ENCODE results near the gene DUSP5. TPM values are rescaled to one million over a fixed set of nuclear protein-coding genes. Genes with fewer than 3 reads are reported as not detected.

DUSP5 gene
- total RNA-seq, 1 experiment from 2014 or later = 89.2 TPM

DNA sequence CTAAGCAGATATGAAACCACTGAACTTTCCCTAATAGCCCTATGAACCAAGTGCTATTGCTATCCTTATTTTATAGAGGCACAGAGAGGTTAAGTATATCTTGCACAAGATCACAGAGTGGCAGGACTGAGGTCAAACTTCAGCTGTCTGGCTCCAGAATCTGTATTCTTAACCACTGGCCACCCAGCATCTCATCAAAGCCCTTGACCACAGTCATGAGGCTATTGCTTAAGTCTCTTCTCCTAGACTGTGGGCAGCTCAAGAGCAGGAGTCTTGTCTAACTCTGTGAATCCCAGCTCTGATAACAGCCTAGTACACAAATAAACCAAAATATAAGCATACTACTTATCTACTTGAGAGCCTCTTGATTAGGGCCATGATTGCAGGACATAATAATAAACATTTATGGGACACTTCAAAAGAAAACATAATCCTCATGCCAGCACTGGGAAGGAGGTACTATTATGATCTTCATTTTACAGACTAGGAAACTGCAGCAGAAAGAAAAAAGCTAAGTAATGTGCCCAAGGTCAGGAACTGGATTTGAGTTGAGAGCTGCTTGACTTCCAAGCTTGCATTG, 47.3 kb downstream of the DUSP5 start:
- DNase-seq (ENCODE audit: low read depth) = no peak

DNA sequence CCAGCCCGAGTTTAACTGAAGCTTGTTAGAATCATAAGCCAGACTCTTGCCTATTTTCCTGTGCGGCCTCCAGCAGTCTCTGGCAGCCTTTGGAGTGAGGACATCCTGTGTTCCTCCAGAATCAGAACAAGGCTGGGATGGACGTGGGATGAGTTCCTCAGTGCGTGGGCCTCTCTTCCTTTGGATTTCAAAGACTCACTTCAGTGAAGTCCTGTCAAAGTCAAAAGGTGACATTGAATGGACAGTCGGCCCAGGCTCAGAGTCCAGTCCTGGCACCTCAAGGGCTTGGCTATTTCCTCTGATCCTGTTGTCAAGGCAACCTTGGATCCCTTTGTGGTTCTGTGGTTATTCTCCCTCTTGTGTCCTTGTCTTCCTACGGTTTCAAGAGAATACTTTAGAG, 48.4 kb downstream of the DUSP5 start:
- DNase-seq (ENCODE audit: low read depth) = no peak

DNA sequence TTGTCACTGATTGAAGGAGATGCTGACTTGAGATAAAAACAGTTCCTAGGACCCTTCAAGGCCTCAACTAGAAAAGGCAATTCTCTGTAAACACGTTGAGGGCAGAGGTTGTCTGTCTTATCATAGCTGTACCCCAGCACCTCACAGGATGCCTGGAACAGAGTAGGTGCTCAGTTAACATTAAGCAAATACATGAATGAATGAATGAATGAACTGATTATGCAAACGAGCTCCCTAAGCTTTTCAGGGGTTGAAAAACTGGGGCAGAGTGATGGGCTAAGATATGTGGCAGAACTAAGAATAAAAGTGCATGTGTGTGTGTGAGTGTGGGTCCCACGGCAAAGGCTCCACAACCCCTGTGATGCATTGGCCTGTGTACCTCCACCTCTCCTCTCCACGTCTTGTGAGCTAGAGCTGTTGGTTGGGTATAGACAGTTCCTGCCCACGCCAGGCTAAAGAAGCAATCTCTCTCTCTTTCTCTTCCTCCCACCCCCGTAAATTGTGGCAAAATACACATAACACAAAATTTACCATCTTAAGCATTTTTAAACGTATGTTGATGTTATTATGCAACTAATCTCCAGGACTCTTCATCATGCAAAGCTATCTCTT, 48.9 kb downstream of the DUSP5 start:
- DNase-seq (ENCODE audit: low read depth) = no peak

DNA sequence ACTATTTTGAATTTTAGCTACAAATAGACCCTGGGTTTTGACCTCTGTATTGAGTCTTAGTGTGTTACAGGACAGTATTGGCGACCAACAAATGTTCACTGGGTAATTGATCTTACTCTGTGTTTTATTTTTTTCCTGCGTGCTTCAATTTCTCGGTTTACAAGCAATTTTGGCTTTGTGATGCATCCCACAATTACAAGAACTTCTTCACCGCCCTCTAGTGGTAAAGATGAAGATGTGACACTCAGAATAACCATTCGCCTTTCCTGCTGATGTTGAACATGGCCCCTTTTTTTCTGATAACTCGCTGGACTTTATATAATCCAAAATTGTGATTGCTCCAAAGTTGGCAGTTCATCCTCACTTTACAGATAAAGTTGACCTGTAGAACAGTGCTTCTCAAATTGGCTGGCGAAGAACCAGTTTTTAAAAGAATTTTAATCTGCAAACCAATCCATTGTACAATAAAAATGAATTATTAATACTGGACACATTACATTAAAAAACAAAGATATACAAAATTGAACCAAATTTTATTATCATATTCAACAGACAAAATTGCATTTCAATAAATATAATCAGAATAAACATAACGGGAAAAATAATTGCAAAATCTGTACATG, 49.5 kb downstream of the DUSP5 start:
- DNase-seq (ENCODE audit: low read depth) = peak; percentile 62

DNA sequence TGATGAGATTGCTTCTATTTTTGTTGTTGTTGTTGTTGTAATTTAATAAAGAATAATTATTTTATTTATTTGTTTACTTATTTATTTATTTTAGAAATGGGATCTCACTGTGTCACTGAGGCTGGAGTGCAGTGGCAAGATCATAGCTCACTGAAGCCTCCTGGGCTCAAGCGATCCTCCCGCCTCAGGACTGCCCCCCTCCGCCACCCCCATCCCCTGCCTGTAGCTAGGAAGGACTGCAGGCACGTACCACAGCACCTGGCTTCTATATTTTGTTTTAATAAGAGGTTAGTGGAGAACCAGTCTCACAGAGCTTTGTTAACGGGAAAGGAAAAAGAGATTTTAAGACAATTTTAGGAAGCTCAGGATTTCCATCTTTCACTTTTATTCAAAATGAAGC, 50.3 kb downstream of the DUSP5 start:
- no peak for DNase-seq (ENCODE audit: low read depth)

DNA sequence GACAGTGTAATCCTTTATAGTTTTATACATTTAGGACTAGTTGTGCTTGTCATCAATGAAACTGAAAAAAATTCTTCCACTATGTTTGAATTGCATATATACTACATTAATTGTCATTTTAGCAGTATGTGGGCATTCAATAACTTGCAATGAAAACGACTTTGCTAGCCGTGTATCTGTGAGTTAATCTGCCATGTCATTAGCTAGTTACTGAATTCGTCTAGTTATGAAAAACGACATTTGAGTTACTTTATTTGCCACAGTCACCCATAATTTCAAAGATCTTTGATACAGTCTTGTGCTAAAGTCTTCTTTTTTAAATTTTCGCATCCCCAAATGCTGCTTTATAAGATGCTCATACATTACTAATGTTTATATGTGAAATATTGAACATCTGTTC, 51.5 kb downstream of the DUSP5 start:
- DNase-seq (ENCODE audit: low read depth) = no peak

DNA sequence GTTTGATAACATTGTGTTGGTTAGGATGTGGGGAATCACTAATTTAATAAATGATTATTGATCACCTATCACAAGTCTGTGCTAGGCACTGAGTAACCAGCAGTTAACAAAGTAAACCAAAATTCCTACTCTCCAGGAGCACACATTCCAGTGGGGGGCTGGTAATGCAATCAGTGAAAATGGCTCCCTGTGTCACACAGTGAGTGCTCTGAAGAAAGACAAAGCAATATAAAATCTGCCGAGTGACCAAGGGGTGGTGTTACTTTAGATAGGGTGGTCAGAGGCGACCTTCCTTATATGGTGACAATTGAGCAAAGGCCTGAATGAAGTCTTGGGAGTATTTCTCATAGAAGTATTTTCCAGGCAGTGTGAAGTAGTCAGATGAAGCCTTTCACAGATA, 56.2 kb downstream of the DUSP5 start:
- DNase-seq (ENCODE audit: low read depth) = no peak

DNA sequence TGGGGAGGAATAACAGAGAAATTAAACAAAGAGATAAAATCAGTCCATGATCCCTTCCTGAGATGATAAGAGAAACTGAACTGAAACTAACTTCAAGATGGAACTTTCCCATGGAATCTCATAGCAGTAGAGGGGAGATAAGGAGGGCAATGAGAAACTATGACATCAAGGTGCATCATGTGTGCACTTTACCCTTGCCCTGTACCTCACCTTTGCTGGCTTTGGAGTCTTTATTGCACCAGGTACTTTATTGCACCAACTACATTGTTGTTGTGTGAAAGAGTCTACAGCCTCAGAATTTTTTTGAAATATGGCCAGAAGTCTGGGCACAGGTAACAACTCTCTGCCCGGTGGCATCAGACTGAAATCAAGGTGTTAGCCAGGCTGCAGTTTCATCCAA, 58.6 kb downstream of the DUSP5 start:
- DNase-seq (ENCODE audit: low read depth) = no peak

DNA sequence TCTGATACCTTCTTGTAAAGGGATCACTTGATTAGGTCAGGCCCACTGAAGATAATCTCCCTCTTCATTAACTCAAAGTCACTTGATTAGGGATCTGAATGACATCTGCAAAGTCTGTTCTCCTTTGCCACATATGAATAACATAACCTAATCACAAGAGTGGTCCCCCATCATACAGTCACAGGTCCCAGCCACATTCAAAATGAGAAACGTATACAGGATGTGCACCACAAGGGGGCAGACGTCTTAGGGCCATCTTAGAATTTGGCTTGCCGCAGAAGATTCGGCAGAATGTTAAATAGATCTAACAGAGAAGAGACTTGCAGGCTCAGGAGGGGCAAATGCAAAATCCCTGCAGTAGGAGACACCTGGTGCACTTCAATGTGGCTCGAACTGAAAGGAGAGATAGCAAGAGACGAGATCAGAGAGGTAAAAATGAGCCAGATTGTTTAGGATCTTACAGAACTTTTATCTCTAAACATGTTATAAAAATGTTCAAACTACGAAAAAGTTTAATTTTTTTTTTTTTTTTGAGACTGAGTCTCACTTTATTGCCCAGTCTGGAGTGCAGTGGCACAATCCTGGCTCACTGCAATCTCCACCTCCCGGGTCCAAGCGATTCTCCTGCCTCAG, 59.4 kb downstream of the DUSP5 start:
- no peak for DNase-seq (ENCODE audit: low read depth)

DNA sequence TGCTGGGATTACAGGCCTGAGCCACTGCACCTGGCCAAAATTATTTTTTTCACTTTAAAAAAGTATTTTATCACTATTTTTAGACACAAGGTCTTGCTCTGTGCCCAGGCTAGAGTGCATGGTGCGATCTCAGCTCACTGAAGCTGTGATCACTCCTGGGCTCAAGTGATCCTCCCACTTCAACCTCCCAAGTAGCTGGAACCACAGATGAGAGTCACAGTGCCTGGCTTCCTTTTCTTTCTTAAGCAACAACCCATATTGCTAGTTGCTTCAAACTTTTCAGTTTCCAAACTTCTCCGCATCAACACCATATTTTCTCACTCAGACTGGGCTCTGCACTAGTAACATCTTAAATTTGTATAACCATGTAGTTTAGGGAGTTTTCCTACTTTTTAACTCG, 60.3 kb downstream of the DUSP5 start:
- no peak for DNase-seq (ENCODE audit: low read depth)

DNA sequence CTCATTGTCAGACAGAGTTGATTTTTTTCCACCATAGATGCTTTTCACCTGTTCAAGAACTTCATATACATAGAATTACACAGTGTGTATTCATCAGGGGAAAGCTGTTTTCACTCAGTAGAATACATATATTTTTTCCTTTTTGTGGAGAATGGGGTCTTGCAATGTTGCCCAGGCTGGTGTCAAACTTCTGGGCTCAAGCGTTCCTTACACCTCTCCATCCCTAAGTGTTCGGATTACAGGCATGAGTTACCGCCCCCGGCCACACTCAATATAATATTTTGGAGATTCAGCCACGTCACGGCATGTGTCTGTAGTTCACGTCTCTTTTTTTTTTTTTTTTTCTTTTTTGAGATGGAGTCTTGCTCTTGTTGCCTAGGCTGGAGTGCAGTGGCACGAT, 62.3 kb downstream of the DUSP5 start:
- DNase-seq (ENCODE audit: low read depth) = no peak

Other genes with a start within 250 kb of the DUSP5 start
- 7.0 and 8.6 TPM in 2 replicates for gene SMNDC1, start 193.0 kb upstream of the DUSP5 start, total RNA-seq (2014; rRNA removed; shearing (Covaris generic))
- gene SMC3, start 69.8 kb downstream of the DUSP5 start, total RNA-seq (2014; rRNA removed; shearing (Covaris generic)) = 36.9 and 38.5 TPM in 2 replicates
- gene RBM20, start 146.4 kb downstream of the DUSP5 start, total RNA-seq (2014; rRNA removed; shearing (Covaris generic)) = 0.27 and 0.40 TPM in 2 replicates